Skin of body (tissue), 2 donors: ENCODE measurements around the gene GMDS. TPM values are rescaled to one million over a fixed set of nuclear protein-coding genes. Genes with fewer than 3 reads are reported as not detected.

Source experiments
- DNase-seq: peaks from one replicate; lab custom pipeline; 2025; lab: John Stamatoyannopoulos, UW
- total RNA-seq: library from RNA; depleted of rRNA; stranded (reverse); fragments of >200 nt; gene quantifications from one replicate; pipeline ENCODE4 v1.2.3, GENCODE V29; 2014

The GMDS gene
- total RNA-seq, 1 donor from 2014 or later = 12.5 TPM

DNA sequence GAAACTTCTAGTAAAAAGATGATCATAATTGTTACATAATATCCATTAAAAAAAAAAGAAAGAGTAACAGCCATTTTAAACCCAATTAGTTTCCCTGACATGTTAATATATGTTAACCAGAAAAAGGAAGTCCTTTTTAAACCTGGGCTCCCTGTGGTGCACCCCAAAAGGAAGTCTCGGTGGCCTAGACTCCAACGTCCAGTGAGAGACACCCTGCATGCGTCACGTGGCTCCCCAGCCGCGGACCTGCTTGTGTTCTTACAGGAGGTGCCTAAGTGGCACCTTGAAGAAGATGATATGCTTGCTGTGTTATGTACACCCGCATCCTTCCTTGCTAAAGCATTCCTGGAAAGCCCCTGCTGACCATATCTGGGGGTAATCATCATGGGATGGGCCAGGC lies 585.6 kb downstream of the GMDS start:
- no peak for DNase-seq

GRCh38 chr6:1658212-1659005 lies 587.0 kb downstream of the GMDS start:
- DNase-seq = no peak

- DNase-seq = no peak
These were observed 587.6 kb downstream of the GMDS start for GRCh38 chr6:1657771-1658165.

DNA sequence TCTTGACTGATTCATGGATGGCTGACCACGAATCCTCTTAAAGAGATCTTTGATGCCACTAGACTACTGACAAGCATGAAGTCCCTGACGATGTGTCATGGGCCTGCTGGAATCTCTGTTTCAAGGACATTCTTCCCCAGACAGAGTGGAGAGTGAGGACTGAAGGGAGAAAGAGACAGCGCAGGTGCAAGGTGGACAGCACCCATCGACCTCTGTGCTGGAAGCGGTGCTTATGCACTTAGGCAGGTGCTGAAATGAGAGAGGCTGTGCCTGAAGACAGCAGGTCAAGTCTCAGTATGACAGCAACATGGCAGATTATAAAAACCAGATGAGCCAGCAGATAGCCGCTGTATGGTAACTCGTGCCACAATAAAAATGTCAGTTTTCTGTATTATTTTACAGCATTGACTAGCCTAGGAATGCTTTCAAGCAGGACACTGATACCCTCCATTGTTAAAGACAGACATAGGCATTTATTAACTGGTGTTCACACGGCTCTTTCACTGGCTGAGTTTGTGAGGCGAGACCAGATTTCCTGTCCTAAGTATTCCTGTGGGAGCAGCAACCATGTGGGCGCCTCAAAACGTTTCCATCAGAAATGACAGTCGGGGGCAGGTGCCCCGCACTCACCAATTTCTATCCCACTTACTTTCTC lies 588.2 kb downstream of the GMDS start:
- DNase-seq = no peak

GRCh38 chr6:1654054-1654453 lies 591.4 kb downstream of the GMDS start:
- DNase-seq = no peak

- no peak for DNase-seq
These were observed 592.6 kb downstream of the GMDS start for GRCh38 chr6:1652842-1653241.

GRCh38 chr6:1651362-1651761 lies 594.0 kb downstream of the GMDS start:
- DNase-seq = no peak

DNA sequence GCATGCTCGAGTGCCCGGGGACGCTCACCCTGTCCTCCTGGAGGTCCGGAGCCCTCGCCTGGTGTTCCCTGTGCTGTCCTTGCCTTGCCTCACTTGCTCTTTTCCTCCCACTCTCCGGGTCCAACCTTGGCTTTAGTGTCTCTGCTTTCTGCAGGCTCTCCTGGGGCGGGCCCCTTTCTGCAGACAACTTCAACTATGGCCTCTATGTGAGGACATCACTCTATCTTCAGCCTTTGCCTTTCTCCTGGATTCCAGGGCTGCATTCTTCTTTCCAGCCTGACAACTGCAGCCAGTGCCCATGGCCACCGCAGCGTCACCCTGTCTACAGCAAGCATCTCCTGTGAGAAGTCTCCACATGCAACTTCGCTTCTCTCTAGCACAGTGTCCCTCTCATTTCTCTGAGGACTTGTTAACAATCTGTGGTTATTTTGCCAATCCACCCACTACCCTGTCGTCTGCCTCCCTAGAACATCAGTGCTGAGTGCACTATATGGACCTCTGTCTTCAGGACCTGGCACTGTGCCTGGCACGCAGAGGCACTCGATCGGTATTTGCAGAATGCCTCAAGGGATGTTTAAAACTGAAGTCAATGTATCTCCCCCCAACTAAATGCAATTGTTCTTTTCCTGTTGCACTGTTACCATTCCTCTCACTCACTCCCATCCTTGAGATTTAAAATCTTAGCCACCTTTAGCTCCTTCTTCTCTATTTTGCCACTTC lies 599.8 kb downstream of the GMDS start:
- DNase-seq = no peak

DNA sequence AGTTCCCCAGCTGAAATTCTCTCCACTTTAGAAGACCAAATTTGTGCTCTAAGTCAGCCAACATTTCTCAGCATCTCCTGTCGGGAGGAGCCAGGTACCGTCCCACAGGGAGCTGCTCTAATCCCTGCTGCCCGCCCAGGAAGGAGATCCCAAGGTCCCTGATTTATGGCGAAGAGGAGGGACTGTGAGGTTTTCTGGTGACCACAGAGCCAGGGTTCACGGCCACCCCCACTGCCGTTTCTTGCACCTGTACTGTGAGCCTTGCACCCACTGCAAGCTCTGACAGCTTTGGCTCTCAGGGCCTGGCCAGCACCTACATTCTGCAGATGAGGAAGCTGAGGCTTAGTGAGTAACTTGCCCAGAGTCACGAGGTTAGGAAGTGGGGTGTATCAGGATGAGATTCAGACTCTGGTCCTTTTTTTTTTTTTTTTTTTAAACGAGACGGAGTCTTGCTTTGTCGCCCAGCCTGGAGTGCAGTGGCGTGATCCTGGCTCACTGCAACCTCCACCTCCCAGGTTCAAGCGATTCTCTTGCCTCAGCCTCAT lies 600.8 kb downstream of the GMDS start:
- DNase-seq = no peak

- no peak for DNase-seq
These were observed 601.5 kb downstream of the GMDS start for GRCh38 chr6:1643830-1644445.

GRCh38 chr6:1643111-1643510 lies 602.3 kb downstream of the GMDS start:
- DNase-seq = no peak

GRCh38 chr6:1641343-1641885 lies 604.0 kb downstream of the GMDS start:
- DNase-seq = no peak

DNA sequence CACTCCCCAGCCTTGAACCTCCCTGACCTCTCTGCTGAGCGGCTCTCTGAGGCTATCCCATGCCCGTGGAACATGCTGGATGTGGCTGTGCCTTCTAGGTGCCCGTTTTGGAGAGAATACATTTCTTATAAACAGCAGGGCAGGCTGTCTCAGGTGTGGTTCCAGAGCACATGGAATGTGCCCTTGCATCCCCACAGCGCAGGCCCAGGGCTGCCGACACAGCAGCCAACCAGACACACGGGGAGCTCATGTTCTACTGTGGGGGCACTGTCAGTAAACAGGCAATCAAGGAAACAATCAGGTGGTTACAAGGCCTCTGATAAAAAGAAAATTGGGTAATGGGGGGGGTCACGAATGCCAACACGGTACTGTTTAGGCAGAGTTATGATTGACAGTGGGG lies 604.9 kb downstream of the GMDS start:
- no peak for DNase-seq

DNA sequence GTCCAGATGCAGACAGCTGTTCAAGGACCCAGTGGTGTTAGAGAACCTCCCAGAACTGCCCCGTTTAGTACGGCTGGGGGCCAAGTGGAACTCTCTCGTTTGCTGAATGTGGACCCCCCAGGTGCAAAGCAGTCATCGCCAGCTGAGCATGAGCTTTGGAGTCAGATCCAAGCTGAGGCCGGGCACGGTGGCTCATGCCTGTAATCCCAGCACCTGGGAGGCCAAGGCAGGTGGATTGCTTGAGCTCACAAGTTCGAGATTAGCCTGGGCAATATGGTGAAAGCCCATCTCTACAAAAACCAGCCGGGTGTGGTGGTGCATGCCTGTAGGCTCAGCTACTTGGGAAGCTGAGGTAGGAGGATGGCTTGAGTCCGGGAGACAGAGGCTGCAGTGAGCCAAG lies 606.0 kb downstream of the GMDS start:
- no peak for DNase-seq

GRCh38 chr6:1636971-1637871 lies 608.2 kb downstream of the GMDS start:
- DNase-seq = no peak

DNA sequence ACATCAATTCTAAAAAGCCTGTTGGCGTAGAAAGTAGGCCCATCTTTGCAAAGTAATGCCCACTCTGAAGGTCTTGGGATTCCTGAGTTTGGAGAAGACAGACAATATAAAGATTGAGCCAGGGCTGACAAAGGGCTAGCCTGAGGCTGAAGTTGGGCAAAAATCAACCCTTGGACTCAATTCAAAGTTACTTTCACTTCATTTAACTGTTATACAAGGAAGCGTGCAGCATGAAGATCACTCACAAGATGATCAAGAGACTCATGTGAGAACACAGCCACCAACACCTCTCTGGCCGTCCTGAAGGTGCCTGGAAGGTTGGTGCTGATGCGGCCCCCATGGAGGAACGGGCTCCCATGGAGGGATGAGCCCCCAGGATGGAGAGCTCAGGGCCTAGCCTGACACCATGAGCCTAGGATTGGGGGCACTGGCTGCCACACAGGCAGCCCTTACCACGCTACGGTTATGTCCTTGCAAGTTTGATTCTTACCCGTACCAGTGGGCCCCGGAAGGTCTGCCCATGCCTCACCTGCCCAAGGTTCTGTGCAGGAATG lies 609.1 kb downstream of the GMDS start:
- DNase-seq = no peak

DNA sequence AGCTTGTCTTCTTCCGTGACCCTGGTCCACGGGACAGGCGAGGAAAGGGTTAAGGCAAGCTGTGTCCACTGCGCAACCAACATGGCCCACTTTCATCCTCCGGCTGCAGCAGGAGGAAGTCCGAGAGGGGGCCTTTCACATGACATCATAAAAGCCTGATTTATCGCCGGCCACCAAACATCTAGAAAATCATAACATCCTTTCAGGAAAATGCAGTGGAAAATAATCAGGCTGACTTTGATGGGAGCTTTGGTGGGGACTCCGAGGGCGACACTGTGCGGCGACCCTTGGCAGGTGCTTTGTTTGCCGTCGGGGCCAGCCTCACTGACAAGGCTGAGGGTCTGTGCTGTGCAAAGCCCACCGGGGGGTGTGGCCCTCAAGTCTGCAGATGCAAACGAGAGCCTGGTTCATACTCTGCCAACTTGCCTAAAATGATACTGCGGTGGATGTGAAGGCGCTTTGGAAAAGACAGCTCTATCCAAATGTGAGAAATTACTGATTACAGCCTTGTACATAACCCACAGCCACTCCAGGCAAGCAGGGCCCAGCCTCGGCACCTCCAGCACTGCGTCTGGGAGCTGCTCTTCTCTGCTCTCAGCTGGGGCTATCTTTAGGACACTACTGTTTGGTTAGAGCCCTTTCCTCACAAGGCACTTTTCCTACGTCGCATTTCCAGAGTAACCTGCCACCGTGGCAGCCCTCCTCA lies 609.9 kb downstream of the GMDS start:
- no peak for DNase-seq

GRCh38 chr6:1634081-1634480 lies 611.3 kb downstream of the GMDS start:
- no peak for DNase-seq

DNA sequence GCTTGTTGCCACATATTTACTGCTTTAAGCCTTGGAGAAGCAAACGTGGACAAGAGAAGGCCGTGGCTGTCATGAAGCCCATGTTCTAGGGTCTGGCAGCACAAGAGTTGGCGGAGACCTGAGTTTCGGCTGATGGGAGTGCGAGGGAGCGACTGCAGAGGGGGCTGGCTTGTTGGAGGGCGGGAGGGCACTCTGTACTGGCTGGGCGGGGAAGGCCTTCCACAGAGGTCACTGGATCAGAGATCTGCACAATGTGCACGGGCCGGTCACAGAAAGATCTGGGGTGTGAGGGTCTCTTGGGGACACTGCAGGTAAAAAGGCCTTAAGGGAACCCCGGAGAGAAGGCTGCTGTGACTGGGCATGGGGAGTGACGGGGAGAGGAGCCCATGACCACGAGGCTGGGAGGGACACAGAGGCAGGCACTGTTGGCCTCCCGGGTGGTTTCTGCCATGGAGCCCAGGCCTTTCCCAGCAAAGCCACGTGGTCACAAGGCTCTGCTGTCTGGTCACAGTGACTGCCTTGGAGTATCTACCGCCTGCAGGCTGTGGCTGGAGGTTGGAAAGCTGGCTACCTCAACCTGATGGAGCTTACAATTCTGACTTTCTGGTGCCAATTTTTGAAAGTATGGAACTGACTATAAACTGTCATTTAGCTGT lies 611.9 kb downstream of the GMDS start:
- DNase-seq = no peak
